Measurements from ENCODE around the gene HS2ST1. TPM values are rescaled to one million over a fixed set of nuclear protein-coding genes. Genes with fewer than 3 reads are reported as not detected.

The HS2ST1 gene
- polyA plus RNA-seq, 1 donor: 15.6 TPM

GRCh38 chr1:87141556-87141955 lies 227.1 kb downstream of the HS2ST1 start:
- DNase-seq: no peak

- no peak for DNase-seq
Observed at GRCh38 chr1:87143413-87144135, 229.1 kb downstream of the HS2ST1 start.

GRCh38 chr1:87144316-87144895 lies 230.0 kb downstream of the HS2ST1 start:
- DNase-seq: no peak

GRCh38 chr1:87144981-87145380 lies 230.5 kb downstream of the HS2ST1 start:
- no peak for DNase-seq

GRCh38 chr1:87146538-87146937 lies 232.1 kb downstream of the HS2ST1 start:
- DNase-seq: no peak

GRCh38 chr1:87146986-87147385 lies 232.6 kb downstream of the HS2ST1 start:
- DNase-seq: no peak

GRCh38 chr1:87147851-87148250 lies 233.4 kb downstream of the HS2ST1 start:
- no peak for DNase-seq

GRCh38 chr1:87148661-87149060 lies 234.2 kb downstream of the HS2ST1 start:
- DNase-seq: no peak

GRCh38 chr1:87149241-87150041 lies 235.0 kb downstream of the HS2ST1 start:
- no peak for DNase-seq

GRCh38 chr1:87150143-87150542 lies 235.7 kb downstream of the HS2ST1 start:
- DNase-seq: no peak

- DNase-seq: peak; percentile 72
Observed at GRCh38 chr1:87151500-87152421, 237.3 kb downstream of the HS2ST1 start.

GRCh38 chr1:87154384-87154783 lies 239.9 kb downstream of the HS2ST1 start:
- DNase-seq: no peak

GRCh38 chr1:87155170-87155569 lies 240.7 kb downstream of the HS2ST1 start:
- no peak for DNase-seq

GRCh38 chr1:87155648-87156047 lies 241.2 kb downstream of the HS2ST1 start:
- no peak for DNase-seq

GRCh38 chr1:87156124-87156523 lies 241.7 kb downstream of the HS2ST1 start:
- no peak for DNase-seq

GRCh38 chr1:87159378-87159915 lies 245.0 kb downstream of the HS2ST1 start:
- no peak for DNase-seq

Other genes with a start within 250 kb of the HS2ST1 start
- gene SH3GLB1, start 210.1 kb upstream of the HS2ST1 start, polyA plus RNA-seq (ENCODE audit: insufficient read length): 167 TPM
- 109 TPM for gene SELENOF, start 509 bp upstream of the HS2ST1 start, polyA plus RNA-seq (ENCODE audit: insufficient read length)

Measured in hindlimb muscle (tissue), 1 donor.